Measurements from ENCODE around the gene ELOVL6. TPM values are rescaled to one million over a fixed set of nuclear protein-coding genes. Genes with fewer than 3 reads are reported as not detected.

The ELOVL6 gene
- total and polyA plus RNA-seq, 9 of the 15 experiments (the other 6 are each of a cell fraction or from before 2014, with no cell fraction given): 18.3 to 82.6 (median 46.0) TPM

DNA sequence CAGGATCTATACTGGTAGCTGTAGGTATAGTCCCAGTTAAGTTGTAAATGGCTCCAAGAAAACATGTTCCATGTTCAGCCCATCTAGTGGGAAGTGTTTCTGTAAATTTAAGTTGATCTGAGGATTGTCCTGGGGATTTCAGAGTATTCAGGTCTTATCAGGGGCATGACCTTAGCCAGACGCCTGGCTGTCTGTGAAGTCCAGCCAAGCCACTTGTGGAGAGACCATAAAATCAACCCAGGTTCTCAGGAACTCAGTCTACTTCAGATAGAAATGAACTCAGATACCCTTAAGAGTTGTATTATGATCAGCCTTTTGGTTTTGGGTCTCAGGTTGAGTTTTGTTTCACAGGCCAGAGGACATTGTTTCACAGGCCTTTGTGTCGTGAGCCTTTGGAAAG, 189.9 kb downstream of the ELOVL6 start:
- Histone ChIP-seq H3K9me1 (ENCODE audit: control insufficient read depth, insufficient read depth, low read length) (no peaks in the 10 kb centered on the region), H3K4me2 (ENCODE audit: insufficient read depth, low read length) (no peak overlapping the region), H3K9me3 (replicated peaks; ENCODE audit: control insufficient read depth, insufficient read depth, low read depth, low read length) (no peaks in the 10 kb centered on the region), H2AFZ (ENCODE audit: low read depth, low read length) (no peak overlapping the region), H3K4me3 (no peak overlapping the region), H3K27ac (ENCODE audit: extremely low read depth, low read depth, low read length) (no peak overlapping the region), H3K9ac (ENCODE audit: insufficient read depth in 1 of 2, low read depth in 2 of 2, low read length in 2 of 2) (no peak overlapping the region), H4K20me1 (replicated peaks; ENCODE audit: control insufficient read depth, insufficient read depth, low read length) (no peaks in the 10 kb centered on the region), H3K4me1 (replicated peaks in 1 of 2; ENCODE audit: control insufficient read depth in 2 of 2, insufficient read depth in 2 of 2, low read length in 2 of 2) (0 out of 5 replicates have a peak, but pooled peaks cover 0 to 2% of the 10 kb centered on the region in 2 experiments), H3K79me2 (ENCODE audit: control insufficient read depth, insufficient read depth, low read length) (no peaks in the 10 kb centered on the region), H3K36me3 (ENCODE audit: control insufficient read depth, insufficient read depth, low read length) (no peaks in the 10 kb centered on the region), H3K27me3 (ENCODE audit: control insufficient read depth in 2 of 2, insufficient read depth in 2 of 2, low read length in 2 of 2) (no peaks in the 10 kb centered on the region)
- FAIRE-seq (no peak), ATAC-seq (peak; percentile 45; the same call in 1 of the 3 replicates), DNase-seq (ENCODE audit: extremely low read depth in 1 of 4, low spot score in 3 of 4) (no peak)
- WGBS (ENCODE audit: insufficient coverage, low coverage, missing lambda C conversion rate): 14% methylated on average over 2 of the region's 2 CpGs
- in situ Hi-C loops (cut with MboI): loop anchor here (10.0 kb wide), 1 partner anchor 316 kb away; no protein-coding TSS in a partner anchor
- ChIA-PET CTCF (ENCODE audit: low intra/inter-chr PET ratio) (interaction anchor here (0.7 to 12.8 kb wide), 3 partner anchors 500 to 858 kb away, joined by 3 to 252 read pairs (median 3); no protein-coding TSS in a partner anchor), POLR2A (interaction anchor here (0.7 to 1.8 kb wide), 2 partner anchors 12 to 508 kb away, joined by 4 to 5 read pairs; no protein-coding TSS in a partner anchor)
- no peak for TF ChIP-seq E2F3 (CRISPR knock-in tag; IDR thresholded peaks at IDR 0.05)
- no peak for TF ChIP-seq RB1 (IDR thresholded peaks at IDR 0.05; ENCODE audit: low read depth)
- no peak for TF ChIP-seq PCBP2 (IDR thresholded peaks at IDR 0.05; ENCODE audit: low read depth, low read length, poor library complexity, severe bottlenecking)
- TF ChIP-seq DDX20 (tag; IDR thresholded peaks at IDR 0.05; ENCODE audit: low read depth): no peak
- TF ChIP-seq NONO (IDR thresholded peaks at IDR 0.05; ENCODE audit: low read depth in 2 of 2, low read length in 1 of 2): no peak
- no peak for TF ChIP-seq NCOA1 (IDR thresholded peaks at IDR 0.05; ENCODE audit: low read depth)
- intact Hi-C loops (cut with micrococcal nuclease): loop anchor here (5.0 to 10.0 kb wide), 3 partner anchors 196 to 336 kb away; no protein-coding TSS in a partner anchor
- no TSS peak for BruUV-seq (replicated peaks)
